HG03097 (cell line): ENCODE data around the gene CUEDC2.

Source experiments
- ATAC-seq: cut with Tn5 transposase; IDR thresholded peaks from one replicate; pipeline ENCODE4 v1.9.1; 2021; ENCODE audit not compliant: unreplicated experiment, low FRiP score

The CUEDC2 gene

DNA sequence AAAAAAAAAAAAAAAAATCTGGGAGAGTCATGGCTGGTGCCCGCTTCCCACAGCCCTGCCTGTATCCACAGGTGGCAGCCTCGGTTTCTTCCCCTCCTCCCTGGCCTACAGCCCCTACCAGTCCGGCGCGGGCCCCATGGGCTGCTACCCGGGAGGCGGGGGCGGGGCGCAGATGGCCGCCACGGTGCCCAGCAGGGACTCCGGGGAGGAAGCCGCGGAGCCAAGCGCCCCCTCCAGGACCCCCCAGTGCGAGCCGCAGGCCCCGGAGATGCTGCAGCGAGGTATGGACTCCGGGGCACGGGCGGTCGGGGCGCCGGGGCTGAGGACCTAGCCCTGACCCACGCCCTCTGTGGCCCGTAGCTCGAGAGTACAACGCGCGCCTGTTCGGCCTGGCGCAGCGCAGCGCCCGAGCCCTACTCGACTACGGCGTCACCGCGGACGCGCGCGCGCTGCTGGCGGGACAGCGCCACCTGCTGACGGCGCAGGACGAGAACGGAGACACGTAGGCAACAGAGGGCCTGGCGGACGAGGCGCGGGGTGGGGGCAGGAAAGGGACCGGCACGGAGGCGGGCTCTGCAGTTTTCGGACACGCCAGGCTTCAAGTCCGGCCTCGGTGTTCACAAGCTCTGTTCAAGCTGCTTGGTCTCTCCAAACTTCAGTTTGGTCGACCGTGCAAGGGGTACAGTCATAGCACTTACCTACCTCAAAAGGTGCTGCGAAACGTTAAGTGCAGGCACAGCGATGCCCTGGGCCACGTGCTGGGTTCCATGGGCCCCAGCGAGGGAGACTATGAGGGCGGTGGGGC, 33.0 kb downstream of the CUEDC2 start:
- ATAC-seq: peak; percentile 37

DNA sequence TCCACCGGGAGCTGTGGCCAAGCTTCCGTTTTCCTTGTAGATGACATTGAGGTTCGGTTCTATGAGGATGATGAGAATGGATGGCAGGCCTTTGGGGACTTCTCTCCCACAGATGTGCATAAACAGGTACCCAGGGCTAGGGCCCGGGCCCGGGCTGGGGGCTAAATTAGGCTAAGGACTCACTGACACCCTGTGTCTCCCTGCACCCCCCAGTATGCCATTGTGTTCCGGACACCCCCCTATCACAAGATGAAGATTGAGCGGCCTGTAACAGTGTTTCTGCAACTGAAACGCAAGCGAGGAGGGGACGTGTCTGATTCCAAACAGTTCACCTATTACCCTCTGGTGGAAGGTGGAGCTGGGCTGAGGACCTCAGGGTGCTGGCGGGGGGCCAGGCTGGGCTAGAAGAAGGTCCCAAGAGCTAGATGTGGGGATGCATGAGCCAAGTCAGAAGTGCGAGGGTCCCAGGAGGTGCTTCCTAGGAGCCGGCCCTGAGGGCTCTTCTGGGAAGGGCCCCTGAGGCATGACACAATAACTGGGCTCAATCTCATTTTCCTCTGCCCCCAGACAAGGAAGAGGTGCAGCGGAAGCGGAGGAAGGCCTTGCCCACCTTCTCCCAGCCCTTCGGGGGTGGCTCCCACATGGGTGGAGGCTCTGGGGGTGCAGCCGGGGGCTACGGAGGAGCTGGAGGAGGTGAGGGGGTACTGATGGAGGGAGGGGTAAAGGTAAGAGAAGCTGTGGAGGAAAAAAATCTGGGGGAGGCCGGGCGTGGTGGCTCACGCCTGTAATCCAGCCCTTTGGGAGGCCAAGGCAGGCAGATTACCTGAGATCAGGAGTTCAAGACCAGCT, 34.0 kb downstream of the CUEDC2 start:
- no peak for ATAC-seq

DNA sequence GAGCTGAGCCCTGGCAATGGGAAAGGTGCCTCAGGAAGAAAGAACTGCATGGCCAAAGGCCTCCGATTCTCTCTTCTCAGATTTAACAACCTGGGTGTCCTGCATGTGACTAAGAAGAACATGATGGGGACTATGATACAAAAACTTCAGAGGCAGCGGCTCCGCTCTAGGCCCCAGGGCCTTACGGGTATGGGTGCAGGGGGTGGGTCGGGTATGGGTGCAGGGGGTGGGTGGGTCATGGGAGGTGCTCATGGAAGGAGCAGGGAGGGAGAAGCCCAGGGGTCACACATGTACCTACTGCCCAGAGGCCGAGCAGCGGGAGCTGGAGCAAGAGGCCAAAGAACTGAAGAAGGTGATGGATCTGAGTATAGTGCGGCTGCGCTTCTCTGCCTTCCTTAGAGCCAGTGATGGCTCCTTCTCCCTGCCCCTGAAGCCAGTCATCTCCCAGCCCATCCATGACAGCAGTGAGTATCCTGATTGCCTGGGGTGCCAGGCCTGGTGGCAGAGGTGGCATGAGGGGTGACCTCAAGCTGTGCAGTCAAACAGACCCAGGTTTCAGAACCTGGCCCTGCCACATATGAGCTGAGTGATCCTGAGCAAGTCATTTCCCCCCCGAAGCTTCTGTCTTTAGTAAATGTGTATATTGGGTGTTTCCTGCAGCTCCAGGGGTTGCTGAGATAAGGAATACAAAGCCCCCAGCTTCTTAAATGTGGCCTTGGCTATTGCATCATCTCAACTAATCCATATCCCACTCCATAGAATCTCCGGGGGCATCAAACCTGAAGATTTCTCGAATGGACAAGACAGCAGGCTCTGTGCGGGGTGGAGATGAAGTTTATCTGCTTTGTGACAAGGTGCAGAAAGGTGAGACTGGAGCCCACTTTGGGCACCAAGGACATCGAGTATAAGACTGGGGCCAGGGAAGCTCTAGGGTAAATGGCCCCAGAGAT, 34.9 kb downstream of the CUEDC2 start:
- ATAC-seq: no peak

DNA sequence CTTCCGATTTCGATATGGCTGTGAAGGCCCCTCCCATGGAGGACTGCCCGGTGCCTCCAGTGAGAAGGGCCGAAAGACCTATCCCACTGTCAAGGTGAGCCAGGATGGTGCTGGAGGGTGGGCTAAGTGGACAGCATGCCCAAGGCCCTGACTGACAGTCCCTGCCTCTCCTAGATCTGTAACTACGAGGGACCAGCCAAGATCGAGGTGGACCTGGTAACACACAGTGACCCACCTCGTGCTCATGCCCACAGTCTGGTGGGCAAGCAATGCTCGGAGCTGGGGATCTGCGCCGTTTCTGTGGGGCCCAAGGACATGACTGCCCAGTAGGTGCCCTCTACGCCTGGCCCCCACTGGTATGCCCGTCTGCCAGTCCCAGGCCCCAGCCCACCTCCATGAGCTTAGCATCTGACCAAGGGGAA, 35.6 kb downstream of the CUEDC2 start:
- ATAC-seq: no peak

DNA sequence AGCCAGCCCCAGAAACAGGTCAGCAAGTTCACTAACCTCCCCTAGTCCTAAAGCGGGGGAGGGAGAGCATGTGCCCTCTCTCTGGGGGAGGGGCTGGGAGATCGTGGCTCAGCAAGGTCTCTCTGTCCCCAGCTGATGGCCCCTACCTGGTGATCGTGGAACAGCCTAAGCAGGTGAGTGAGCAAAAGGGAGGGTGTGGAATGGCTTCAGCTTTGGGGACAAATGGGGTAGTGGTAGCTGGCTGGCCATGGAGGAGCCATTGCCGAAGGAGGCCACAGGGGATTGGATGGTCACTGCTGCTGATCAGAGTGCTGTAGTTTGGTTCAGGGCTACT, 36.1 kb downstream of the CUEDC2 start:
- ATAC-seq: no peak

DNA sequence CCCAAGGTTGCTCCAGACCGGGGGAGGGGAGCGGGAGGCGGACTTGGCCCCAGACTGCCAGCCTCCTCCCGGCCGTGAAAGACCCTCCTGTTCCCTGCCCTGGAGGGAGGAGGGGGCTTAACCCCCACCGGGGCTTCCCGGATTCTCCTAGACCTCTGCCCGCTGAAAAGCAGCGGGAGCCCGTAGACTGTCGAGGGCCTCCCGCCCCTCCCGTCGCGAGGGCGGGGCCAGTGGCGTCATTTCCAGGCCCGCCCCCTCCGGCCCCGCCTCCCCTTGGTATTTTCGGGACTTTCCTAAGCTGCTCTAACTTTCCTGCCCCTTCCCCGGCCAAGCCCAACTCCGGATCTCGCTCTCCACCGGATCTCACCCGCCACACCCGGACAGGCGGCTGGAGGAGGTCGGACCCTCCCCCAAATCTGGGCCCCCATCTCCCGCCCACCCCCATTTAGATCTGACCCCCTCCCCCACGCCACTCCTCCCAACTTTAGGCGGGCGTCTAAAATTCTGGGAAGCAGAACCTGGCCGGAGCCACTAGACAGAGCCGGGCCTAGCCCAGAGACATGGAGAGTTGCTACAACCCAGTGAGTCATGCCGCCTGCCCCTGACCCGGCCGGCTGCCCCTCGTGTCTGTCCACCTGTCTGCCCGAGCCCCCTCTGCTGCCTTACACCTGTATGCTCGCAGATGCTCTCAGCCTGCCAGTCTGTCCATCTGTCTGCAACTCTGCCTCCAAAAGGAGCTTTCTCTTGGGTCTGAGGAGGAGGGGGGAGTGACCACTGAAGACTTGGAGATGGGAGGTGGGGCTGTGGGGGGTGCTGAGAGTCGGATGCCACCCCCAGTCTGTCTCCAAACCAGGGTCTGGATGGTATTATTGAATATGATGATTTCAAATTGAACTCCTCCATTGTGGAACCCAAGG, 36.7 kb downstream of the CUEDC2 start, which contains the start of gene NFKB2:
Gene NFKB2 (plus strand): TSS at position 306 of the 917 bp plus-strand sequence. CDS start 255 bp downstream, at position 561.
- ATAC-seq: no peak

DNA sequence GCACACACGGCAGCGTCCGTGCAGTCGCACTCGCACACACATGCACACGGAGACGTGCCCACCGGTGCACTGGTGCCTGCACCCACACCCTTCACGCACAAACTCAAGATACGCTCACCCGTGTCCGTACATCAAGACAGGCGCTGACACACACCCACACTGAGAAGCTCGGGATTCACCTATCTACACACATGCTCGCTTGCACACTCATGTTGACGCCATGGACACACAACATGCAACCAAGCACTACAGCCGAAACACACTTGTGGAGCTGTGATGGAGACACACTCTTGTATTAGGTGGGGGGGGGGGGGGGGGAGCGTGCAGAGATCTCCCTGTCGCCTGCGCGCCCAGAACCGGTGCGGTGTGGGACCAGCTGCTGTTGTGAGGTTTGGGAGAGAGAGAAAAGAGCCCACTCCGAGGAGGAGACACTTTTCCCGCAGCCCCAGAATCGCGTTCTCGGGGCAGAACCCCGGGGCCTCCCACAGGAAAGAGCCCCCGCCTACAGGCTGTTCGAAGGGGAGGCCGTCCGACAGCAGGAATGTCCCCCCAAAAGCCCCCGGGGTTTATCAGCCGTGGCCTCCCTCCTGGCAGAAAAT, 37.5 kb downstream of the CUEDC2 start:
- ATAC-seq: peak; percentile 5

DNA sequence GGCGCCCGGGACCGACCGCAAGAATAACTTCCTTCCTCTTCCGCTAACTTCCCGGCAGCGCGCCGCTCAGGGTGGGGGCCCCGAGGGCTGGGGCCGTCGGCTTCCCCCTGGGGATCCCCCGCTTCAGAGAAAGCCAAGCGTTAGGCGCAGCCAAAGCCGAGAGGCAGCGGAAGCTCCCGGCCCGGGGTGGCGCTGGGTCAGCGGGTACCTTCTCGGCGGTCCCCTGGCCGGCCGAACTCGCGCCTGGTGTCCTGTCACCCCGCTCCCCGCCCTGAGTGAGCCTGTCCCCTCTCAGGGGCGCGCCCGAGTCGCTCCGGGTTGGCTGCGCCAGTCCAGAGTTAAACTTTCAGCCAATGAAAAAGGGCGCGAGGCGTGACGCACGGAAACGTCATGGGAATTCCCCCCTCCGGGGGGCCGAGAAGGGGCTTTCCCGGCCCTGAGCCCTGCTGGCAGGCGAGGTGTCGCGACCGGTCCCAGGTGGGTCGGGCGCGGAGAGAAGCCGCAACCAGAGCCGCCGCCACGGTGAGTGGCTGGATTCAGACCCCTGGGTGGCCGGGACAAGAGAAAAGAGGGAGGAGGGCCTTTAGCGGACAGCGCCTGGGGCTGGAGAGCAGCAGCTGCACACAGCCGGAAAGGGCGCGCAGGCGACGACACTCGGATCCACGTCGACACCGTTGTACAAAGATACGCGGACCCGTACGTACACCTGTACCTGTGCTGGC, 38.1 kb downstream of the CUEDC2 start:
- peak; percentile 67 for ATAC-seq

DNA sequence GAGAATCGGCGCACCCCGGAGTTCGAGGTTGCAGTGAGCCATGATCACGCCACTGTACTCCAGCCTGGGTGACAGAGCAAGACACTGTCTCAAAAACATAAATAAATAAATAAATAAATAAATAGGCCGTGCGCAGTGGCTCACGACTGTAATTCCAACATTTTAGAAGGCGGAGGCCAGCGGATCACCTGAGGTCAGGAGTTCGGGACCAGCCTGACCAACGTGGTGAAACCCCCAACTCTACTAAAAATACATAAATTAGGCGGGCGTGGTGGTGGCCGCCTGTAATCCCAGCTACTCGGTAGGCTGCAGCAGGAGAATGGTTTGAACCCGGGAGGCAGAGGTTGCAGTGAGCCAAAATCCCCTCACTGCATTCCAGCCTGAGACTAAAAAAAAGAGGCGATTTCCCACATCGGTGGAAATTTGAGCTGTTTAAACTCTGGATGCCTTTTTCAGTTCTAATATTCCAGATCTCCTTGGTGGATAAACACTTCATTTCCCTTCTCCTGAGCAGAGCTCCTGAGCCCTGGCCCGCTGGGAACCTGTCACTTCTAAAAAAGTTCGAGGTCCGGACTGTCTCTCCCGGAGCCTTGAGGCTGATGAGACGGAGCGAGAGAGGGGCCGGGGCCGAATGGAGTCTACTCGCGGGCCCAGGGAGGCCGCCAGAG, 38.8 kb downstream of the CUEDC2 start:
- no peak for ATAC-seq

DNA sequence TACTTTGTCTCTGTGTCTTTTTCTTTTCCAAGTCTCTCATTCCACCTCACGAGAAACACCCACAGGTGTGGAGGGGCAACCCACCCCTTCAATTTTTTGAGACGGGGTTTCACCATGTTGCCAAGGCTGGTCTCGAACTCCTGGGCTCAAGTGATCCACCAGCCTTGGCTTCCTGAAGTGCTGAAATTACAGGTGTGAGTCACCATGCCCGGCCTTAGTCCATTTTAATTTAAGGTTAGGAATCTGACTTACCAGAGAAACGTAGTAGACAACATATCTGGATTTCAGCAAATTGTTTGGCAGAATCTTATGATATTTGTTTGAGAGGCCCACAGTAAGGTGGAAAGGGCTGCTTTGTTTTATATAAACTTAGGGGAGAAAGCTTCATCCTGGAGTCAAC, 40.1 kb downstream of the CUEDC2 start:
- no peak for ATAC-seq

DNA sequence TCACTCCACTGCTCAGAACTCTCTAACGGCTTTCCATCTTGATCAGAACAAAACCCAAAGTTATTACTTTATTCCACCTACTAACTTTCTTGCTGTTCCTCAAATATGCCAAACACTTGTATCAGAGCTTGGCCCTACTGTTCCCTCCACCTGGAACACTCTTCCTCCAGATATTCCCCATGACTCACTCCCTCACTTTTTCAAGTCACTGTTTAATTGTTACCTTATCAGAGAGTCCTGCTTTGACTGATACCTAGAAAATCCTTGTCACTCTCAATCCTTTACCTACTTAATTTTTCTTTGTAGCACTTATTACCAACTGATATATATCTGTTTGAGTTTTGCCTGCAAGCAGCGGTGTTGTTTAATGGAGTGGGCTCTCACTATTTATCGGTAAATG, 42.5 kb downstream of the CUEDC2 start:
- no peak for ATAC-seq

DNA sequence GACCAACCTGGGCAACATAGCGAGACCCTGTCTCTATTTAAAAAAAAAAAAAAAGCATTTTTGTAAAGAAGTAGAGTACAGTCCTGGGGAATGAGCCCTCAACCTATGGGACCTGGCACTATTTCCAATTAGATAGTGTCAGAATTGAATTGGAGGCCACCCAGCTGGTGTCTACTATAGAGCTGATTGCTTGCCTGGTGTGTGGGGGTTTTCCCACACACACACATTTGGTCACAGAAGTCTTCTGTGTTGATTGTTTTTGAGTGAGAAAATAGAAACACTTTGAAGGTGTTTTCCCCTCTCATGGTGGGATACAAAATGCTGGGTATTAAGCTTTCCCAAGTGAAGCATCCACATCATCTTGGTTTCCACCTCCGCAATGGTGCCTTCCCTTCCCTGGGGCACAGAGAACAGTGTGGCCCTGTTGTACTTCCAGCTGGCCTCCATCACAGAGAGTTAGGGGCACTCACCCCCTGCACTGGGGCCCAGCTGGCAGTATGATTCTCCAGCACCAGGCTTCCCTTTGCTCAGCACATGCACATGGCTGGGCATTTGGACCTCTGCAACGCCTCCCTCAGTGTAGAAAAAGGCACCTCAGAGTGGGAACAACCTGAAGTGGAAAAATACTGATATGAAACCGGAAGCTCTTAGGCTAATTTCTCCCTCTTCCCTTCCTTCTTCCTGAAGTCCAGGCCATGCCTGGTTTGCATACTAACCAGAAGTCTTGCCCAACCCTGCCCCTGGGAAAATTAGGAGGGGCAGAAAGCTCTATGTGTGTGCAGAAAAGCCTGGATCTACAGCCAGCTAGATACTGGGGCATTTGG, 47.6 kb downstream of the CUEDC2 start:
- ATAC-seq: no peak

DNA sequence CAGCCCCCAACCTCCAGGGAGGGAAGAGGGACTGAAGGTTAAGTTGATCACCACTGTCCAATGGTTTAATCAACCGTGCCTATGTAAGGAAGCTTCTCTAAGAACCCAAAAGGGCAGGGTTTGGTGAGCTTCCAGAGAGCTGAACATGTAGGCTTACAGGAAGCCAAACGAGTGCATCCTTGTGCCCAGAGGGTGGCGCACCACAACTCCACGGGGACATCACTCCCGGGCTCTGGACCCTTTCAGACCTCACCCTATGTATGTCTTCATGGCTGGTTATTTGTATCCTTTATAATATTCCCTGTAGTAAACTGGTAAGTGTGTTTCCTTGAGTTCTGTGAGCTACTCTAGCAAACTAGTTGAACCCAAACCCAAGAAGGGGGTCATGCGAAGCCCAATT, 48.3 kb downstream of the CUEDC2 start:
- no peak for ATAC-seq

DNA sequence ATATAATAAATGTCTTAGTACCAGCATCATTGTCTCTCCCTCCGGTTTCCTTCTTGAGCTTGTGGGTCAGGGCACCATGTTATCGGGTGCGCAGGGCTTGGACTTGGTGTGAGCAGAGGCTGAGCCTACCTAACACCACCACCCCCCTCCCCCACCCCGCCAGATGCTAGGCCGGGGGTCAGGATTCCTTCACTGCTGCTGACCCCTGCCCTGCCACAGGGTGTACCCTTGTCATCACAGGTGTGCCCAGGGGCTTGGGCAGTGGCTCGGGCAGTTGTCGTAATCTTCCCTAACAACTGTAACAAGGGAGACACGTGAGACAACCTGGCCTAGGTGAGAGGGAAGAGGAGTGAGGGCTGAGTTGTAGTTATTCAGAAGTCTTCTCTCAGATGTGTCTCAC, 49.5 kb downstream of the CUEDC2 start:
- no peak for ATAC-seq

DNA sequence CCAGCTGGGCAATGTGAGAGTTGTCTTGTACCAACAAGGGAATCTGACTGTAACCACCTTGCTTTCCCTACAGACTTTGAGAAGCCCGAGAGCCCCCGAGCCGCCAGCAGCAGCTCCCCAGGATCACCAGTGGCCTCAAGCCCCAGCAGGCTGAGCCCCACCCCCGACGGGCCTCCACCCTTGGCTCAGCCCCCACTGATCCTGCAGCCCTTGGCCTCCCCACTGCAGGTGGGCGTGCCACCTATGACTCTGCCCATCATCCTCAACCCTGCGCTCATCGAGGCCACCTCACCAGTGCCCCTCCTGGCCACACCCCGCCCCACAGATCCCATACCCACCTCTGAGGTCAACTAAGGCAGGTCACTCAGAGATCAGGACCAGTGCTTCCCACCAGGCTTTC, 50.4 kb downstream of the CUEDC2 start:
- no peak for ATAC-seq

DNA sequence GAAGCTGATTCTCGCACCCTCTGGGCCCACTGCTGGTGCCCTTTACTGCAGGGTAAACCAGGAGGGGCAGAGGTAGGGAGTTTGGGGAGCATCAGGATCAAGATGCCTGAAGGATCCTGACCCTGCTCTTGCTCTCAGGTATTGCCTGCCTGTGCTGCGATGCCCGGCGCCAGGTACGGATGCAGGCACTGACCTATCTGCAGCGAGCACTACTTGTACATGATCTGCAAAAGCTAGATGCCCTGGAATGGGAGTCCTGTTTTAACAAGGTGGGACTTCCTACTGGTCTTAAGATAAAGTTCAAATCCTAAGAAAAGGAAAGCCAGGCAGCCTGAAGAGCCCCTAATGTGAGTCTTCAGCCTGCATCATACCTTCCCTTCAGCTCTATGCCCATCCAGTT, 53.0 kb downstream of the CUEDC2 start:
- ATAC-seq: no peak

DNA sequence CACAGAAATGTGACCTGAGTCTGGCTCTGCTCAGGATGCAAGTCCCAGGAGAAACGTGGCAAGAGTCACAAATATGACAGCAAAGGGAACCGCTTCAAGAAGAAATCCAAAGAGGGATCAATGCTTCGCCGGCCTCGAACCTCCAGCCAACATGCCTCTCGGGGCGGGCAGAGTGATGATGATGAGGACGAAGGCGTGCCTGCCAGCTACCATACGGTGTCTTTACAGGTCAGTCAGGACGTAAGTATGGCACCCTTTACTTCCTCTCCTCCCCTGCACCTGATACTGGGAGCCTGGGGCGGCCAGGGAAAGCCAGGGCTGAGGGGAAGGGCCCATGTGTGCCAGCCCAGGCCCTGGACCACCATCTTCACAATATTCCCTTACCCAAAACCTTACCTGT, 55.5 kb downstream of the CUEDC2 start:
- ATAC-seq: no peak
